Measurements from ENCODE around the gene ADARB2.
"Not testable (repeated sequence)": the region's sequence is repeated elsewhere in the genome, so short reads cannot be mapped to it uniquely, and the experiment has no call there.

The ADARB2 gene

DNA sequence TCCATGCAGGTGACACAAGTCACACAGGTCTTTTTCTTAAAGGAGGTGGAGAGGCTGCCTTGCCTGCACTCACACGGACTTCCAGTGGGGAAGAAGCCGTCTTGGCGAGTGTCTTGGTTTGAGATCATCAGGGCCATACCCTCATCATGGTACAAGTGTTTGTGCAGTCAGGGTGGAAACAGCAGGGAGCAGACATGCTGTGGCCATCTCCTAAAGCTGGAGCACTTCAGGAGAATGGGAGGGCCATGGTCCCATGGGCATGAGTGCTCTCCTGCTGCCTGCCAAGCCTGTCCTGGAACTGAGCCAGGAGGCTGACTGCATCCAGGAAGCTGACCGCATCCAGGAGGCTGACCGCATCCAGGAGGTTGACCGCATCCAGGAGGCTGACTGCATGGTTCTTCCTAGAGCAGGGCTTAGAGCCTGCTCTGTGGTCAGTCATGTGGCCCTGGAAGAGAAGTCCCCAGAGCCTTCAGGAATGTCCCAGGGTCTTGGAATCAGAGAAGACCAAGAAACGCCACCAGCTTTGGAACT lies 98.4 kb downstream of the ADARB2 start:
- DNase-seq (ENCODE audit: low read depth) = no peak

DNA sequence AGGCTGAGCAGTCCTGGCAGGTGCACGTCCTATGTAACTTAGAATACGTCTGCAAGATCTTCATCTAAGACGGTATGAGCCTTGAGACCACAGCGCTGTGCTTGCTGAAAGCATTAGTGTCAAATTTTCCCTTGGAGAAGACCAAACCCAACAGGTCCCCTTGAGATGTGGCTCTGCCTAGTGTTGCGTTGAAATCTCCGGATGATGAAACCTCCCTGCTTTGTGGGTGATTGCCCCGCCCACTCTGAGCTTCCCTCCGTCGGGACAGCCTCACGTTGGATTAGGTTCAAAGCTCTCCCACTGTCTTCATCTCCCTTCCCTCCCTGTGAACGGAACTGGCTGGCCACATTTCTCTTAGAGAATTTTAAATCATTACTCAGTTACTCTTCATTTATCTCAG lies 102.0 kb downstream of the ADARB2 start:
- DNase-seq (ENCODE audit: low read depth) = no peak

DNA sequence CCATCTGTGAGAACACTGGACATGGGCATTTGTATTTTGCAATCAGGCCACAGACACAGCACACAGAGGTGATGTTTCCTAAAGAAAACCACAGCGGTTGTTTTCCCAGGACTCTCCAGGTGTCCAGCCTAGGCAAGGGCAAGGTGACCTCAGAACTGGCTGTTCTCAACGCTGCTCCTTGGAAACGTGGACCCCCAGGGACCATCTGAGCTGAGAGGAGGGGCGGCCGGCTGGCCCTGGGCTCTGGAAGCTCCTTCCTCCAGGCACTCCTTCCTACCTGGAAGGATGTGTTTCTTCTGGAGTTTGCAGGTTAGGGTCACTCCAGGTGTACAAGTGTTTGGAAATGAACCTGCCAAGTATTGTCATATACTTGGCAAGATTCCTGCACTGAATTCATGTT lies 103.1 kb downstream of the ADARB2 start:
- DNase-seq (ENCODE audit: low read depth) = no peak

DNA sequence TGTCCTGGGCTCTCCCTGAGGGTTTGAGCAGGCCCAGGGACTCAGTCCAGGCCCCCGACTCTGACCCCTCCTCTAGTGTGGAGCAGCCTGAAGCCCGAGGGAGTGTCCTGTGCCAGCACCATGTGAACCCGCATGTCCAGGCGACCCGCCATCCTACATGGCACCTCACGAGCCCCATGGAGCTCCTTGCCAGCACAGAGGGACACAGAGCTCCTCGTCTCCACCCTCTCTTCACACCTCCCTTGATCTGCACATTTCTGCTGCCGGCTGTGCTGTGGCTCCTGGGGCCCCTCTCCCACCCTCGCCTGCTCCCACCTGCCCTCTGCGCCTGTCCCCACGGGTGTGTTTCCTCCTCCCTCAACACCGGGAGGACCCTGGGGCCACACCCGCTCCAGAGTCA lies 103.5 kb downstream of the ADARB2 start:
- no peak for DNase-seq (ENCODE audit: low read depth)

- no peak for DNase-seq (ENCODE audit: low read depth)
Measured at GRCh38 chr10:1632596-1632995, 104.7 kb downstream of the ADARB2 start.

DNA sequence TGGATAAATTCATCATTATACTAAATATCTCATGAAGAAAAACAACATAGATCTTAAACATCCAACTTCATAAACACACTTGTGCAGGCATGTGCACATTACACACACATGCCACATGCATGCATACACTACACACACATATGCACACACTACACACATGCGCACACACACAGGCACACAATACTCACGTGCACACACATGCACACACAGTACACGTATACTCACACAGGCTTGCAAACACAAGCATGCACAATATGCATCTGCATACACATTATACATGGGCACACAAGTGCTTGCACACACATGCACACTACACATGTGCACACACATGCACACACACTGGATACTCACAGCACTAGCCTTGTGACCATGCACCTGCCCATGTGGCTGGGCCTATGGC lies 105.2 kb downstream of the ADARB2 start:
- DNase-seq (ENCODE audit: low read depth) = no peak

GRCh38 chr10:1631282-1631681 lies 106.0 kb downstream of the ADARB2 start:
- no peak for DNase-seq (ENCODE audit: low read depth)

DNA sequence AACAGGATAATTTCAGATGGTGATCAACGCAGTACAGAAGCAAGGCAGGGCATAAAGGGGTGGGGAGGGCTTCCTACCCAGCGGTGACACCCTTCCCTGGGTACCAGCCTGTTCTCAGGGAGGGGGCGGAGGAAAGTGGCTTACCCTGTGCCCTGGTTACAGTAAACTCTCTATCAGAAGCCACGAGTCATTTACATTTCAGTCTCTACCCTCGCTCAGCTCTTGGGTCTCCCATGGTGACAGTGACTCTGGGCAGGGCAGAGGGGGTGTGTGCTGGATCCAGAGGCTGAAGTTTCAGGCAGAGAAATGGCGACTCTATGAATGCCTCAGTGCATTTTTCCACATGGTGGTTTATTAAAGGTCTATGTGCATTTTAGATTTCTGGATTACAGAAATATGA lies 107.0 kb downstream of the ADARB2 start:
- DNase-seq (ENCODE audit: low read depth) = no peak

- no peak for DNase-seq (ENCODE audit: low read depth)
Measured at GRCh38 chr10:1629326-1630198, 107.8 kb downstream of the ADARB2 start.

- DNase-seq (ENCODE audit: low read depth) = no peak
Measured at GRCh38 chr10:1628757-1629156, 108.6 kb downstream of the ADARB2 start.

GRCh38 chr10:1627945-1628344 lies 109.4 kb downstream of the ADARB2 start:
- DNase-seq (ENCODE audit: low read depth) = no peak

GRCh38 chr10:1626835-1627234 lies 110.5 kb downstream of the ADARB2 start:
- no peak for DNase-seq (ENCODE audit: low read depth)

- no peak for DNase-seq (ENCODE audit: low read depth)
Measured at GRCh38 chr10:1626410-1626809, 110.9 kb downstream of the ADARB2 start.

DNA sequence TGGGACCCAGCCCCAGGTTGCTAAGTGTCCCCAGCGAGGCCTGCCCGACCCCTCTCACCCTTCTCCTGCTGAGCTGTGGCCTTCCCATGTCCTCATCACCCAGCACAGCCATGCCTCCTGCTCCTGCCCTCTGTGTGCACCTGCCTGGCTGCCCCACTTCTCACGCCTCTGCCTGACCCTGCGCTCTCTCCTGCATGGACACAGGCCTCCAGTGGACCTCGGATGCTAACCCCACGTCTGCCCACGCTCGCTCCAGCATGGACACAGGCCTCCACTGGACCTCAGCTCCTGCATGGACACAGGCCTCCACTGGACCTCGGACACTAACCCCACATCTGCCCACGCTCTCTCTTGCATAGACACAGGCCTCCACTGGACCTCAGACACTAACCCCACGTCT lies 111.6 kb downstream of the ADARB2 start:
- no peak for DNase-seq (ENCODE audit: low read depth)

DNA sequence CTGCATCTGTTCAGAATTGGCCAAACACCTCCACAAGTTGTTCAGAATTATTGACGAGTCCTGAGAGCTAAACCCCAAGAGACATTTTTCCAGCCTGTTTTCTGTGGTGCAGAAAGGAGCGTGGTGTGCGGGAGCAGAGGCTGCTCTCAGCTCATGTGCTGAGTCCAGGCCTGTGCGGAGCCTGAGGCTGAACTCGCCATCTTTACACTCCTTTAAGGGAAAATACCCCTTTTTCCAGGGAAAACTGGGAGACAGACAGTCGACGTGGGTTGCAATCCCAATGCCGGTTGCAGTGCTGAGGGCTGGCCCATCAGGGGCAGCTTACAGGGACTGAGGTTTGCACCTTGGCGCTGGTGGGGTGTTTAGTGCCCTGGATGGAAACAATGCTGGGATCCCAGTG lies 112.2 kb downstream of the ADARB2 start:
- no peak for DNase-seq (ENCODE audit: low read depth)

GRCh38 chr10:1624240-1624639 lies 113.1 kb downstream of the ADARB2 start:
- DNase-seq (ENCODE audit: low read depth) = no peak

DNA sequence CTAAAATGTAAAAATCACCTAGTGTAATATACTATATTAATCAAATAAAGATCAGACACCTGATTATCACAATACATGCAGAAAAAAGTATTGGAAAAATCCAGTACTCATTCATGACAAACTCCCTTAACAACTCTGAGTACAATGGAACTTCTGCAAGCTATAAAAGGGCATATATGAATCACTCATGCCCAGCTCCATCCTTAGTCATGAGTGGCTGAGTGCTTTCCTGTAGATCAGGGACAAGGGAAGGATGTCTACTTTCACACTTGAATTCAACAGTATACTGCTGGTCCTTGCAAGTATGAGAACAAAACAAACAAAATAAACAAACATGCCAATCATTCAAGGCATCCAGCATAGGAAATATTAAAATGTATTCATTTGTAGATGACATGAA lies 116.5 kb downstream of the ADARB2 start:
- DNase-seq (ENCODE audit: low read depth) = no peak

GRCh38 chr10:1617376-1618317 lies 119.7 kb downstream of the ADARB2 start:
- DNase-seq (ENCODE audit: low read depth) = not testable (repeated sequence)

DNA sequence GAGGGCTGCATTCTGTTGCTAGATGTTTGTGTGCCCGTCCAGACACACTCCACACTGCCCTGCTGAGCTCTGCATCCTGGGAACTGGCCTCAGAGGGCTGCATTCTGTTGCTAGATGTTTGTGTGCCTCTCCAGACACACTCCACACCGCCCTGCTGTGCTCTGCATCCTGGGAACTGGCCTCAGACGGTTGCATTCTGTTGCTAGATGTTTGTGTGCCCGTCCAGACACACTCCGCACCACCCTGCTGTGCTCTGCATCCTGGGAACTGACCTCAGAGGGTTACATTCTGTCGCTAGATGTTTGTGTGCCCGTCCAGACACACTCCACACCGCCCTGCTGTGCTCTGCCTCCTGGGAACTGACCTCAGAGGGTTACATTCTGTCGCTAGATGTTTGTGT lies 120.6 kb downstream of the ADARB2 start:
- DNase-seq (ENCODE audit: low read depth) = not testable (repeated sequence)

DNA sequence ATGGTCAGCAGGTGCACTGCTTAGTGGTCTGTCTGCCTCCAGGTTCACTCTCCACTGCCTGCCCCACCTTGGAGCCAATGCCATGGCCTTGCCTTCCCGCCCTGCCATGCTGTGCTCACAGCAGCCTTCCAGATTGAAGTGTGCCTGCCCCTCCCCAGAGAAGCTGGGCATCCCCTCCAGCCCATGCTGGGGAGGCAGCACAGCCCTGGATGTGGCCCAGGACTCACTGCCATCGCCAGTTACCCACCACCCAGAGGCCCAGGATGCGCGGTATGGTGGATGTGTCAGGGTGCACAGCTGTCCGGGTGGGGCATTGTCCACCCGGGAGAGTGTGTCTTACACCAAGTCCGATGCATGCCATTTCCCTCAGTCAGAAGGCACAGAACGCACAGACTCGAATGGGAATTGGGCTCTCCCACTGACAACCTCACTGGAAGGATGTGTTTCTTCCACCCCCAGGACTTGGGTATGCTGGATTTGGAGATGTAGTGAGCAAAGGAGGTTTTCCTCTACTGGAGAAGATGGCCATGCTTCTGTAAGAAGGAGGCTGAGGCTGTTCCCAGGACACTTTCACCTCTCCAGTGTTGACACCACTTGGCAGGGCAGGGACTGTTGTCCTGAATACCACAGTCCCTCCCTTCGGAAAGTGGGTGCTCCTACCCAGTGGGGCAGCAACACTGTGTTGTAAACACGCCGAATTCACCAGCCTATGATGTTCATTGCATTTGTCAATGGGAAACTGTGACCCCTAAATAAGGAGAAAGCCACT lies 122.0 kb downstream of the ADARB2 start:
- no peak for DNase-seq (ENCODE audit: low read depth)

- no peak for DNase-seq (ENCODE audit: low read depth)
Measured at GRCh38 chr10:1613511-1613910, 123.8 kb downstream of the ADARB2 start.

DNA sequence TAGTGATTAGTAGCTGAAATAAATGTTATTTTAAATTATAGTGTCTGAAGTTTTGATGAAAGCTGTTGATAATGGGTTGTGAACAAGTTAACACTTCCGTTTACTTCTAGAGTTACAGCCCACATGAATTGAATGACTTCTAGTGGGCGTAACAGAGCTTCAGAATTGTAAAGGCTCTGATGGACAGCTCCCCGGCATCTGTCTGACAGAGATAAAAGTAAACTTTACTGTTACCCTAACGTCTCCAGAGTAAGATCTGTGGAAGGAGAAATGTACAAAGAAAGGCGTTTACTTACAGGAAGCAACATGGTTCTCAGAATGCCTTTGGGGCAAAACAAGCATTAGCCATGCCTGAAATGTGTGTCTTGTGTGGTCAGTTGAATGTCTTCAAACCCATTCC lies 124.4 kb downstream of the ADARB2 start:
- DNase-seq (ENCODE audit: low read depth) = no peak

Data from fibroblast of gingiva (primary cell).